IPS DF 4.7 (cell line): ENCODE measurements around the gene NFATC1.
A peak's percentile ranks its signal among the peaks of the same experiment; 100 is the strongest.

Experiments
- DNase-seq: peaks from one replicate; pipeline ENCODE4 v3.0.0-alpha.2; 2013; ENCODE audit warnings: low spot score; ENCODE audit errors: extremely low read depth

The NFATC1 gene

GRCh38 chr18:79519751-79520477 is 124.2 kb downstream of the NFATC1 start:
- no peak for DNase-seq

GRCh38 chr18:79520478-79521390 is 125.0 kb downstream of the NFATC1 start:
- no peak for DNase-seq

DNA sequence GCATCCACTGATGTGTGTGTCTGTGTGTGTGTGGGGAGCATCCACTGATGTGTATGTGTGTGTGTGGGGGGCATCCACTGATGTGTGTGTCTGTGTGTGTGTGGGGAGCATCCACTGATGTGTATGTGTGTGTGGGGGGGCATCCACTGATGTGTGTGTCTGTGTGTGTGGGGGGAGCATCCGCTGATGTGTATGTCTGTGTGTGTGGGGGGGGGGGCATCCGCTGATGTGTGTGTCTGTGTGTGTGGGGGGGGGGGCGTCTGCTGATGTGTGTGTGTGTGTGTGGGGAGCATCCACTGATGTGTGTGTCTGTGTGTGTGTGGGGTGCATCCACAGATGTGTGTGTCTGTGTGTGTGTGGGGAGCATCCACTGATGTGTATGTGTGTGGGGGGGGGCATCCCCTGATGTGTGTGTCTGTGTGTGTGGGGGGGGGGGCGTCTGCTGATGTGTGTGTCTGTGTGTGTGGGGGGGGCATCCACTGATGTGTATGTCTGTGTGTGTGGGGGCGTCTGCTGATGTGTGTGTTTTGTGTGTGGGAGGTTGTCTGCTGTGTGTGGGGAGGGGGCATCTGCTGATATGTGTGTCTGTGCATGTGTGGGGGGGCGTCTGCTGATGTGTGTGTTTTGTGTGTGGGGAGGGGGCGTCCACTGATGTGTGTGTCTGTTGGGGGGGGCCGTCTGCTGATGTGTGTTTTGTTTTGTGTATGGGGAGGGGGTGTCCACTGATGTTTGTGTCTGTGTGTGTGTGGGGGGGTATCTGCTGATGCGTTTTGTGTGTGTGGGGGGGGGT is 125.9 kb downstream of the NFATC1 start:
- no peak for DNase-seq

DNA sequence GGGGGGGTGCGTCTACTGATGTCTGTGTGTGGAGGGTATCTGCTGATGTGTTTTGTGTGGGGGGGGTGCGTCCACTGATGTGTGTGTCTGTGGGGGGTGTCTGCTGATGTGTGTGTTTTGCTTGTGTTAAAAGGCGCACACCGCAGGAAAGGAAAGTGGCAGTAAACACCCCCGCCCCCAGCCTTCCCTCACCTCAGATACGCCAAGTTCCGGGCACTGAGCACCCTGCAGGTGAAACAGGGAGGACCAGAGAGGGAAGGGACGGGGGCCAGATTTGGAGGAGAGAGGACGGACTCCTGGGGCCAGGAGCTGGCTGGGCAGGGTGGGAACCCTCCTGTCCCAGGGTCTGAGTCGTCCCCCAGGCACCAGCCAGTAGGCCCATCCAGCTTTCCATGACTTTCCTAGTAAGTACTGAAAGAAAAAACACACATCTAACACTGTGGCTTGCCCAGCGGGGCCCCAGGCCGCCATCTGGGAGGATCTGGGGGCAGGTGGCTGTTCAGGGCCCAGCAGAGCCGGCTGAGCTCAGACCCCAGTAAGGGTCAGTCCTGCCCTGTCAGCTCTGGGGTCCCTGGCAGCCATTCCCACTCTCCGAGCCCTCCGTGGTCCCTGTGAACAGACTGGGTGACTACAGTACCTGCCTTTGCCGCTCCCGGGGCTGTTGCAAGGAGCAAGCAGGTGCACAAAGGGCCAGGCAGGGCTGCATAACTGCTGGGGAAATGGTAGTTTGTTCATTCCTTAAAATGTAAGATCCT is 126.9 kb downstream of the NFATC1 start:
- DNase-seq, result no peak

DNA sequence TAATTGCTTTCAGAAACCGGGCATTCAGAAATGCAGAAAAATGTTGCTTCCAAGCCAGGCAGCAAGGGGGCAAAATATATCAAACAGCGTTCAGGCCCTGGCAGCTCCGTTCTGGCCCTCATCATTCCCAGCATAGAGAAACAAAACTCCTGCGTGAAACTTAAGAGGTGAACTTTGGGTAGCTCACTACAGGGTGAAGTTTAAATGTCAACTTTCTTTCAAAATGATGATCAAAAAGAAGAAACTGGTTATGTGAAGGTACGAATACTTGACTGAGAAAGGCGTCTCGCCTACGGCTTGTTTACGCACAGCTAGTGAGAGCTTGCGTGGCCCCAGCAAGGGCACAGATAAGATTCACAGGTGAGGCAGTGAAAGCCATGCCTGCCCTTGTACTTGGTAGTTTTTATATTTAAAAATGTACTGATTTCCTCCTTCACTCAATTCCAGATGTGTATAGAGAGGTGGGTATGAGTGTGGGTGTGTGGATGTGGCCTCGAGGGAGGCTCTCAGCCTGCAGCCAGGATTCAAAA is 127.5 kb downstream of the NFATC1 start:
- no peak for DNase-seq

- no peak for DNase-seq
Measured at GRCh38 chr18:79523736-79524180, 128.0 kb downstream of the NFATC1 start.

GRCh38 chr18:79524181-79525078 is 128.7 kb downstream of the NFATC1 start:
- no peak for DNase-seq

DNA sequence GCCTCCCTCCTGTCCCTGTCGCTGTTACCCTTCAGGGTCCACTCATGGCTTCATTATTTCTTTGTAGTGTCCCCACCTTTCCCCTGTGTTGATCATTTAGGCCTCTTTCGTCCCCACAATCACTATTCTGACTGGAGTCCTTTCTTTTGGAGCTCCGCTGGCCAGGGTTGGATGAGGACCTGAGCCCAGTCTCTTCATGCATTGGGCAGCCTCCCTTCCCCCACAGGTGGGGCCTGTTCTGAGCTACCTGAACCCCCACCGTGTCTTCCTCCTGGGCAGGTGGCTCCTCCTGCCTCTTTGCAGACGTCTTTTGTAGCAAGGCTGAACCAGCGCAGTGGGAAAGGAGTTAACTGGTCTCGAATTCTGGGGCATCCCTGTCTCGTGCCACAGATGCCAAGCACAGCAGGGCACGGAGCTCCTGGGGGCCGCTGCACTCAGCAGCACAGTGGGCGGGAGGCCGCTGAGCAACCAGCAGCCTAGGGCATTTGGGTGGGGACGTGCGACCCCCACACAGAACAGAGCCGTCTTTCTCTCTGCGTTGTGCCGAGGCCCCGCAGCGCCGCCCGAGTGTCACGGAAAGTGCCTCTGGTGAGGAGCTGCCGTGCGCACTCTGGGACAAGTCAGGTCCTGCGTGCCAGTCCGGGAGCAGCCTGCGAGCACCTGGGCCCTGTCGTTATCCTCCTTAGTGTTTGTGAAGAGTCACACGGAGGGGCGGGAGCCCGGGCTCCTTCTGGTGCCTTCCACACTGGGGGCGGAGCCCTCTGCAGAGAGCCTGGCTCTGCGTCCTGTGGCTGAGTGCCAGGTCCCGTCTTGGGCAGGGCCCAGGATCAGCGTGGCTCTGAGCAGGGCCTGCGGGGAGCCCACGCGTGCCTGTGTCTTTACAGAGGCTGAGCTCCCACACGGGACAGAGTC is 130.1 kb downstream of the NFATC1 start:
- no peak for DNase-seq

- no peak for DNase-seq
Measured at GRCh38 chr18:79526468-79527460, 131.0 kb downstream of the NFATC1 start.

DNA sequence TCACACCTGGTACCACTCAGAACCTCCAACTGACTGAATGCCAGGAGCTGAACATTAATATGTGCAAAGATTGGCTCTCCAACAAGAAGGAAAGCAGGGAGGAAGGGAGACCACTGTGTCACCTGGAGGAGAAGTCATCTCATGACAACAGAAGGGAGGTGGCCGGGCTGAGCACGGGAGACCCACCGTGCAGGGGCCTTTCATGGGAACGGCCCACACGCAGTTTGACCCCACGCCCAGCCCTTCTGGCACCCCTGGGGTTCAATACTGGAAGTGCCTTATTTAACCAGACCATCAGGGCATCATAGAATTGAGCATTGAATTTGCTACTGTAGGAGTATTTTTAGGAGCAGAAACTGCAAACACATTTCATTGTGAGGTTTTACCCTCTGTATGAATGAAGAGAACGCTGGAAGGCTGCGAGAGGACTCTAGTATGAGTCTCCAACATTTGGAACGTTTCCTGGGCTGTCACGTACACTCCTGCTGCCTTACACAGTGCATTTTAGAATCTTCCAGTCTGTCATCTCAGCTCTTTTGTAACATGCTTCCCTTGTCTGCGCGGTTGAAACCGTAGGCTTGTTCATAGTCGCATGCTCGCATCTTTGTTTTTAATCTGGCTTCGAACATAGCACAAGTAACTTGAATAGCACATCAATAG is 132.1 kb downstream of the NFATC1 start:
- no peak for DNase-seq

DNA sequence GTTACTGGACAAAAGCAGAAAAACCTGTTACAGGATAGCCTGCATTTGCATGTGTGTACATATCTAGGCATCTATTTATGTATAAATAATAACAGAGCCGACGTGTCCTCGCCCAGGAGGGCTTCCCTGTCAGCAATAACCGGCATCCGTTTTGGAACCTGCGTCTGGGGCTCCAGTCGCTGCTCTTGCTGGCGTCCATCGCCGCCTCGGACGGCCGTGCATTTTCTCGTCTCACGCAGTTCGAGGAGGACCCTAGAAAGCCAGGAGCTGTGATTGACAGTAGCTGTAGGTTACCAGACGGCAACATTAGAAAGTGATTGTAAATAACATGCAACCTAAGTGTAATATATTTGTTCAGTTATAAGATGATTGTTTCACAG is 132.6 kb downstream of the NFATC1 start:
- DNase-seq, result no peak

- DNase-seq, result peak; percentile 58
Measured at GRCh38 chr18:79528846-79529245, 133.1 kb downstream of the NFATC1 start.

- no peak for DNase-seq
Measured at GRCh38 chr18:79529296-79529695, 133.6 kb downstream of the NFATC1 start.

DNA sequence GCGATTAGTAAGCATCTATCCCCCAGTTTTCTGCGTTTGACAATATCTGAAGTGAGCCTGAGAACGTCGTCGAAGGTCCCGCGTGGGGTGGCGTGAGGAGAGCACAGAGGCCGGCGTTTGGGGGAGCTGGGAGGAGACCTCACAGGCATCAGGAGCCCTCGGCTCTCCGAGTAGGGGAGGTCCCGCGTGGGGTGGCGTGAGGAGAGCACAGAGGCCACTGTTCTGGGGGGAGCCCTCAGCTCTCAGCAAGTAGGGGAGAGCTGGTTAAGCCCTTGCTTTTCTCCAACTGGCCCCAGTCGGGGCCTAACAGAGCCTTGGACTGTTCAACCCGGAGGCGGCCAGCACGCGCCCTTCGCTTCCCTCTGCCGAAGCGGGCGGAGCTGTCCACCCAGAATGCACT is 134.3 kb downstream of the NFATC1 start:
- DNase-seq, result no peak

DNA sequence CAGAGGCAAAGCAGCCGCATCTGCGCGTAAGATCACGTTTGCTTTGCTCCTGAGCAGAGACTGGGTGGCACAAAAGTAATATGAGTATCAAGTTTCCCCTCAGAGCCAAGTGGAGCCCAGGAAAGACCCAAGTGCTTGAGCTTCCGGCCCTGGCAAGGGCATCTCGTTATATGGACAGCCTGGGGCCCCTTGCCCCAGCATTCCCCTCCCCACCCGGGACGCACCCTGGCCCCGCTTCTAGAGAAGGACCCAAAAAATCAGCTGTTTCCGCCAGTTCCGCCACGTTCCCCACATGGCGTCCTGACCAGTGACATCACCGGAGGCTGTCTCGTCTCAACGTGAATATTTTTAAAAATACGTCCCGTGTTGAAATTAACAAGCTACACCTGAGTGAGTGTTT is 135.1 kb downstream of the NFATC1 start:
- DNase-seq, result no peak

- DNase-seq, result no peak
Measured at GRCh38 chr18:79531386-79531785, 135.7 kb downstream of the NFATC1 start.

- DNase-seq, result no peak
Measured at GRCh38 chr18:79531926-79532312, 136.2 kb downstream of the NFATC1 start.
